Right lobe of liver (tissue), 4 donors: ENCODE measurements around the gene RGS16.

ENCODE experiments used
- POLR2A ChIP-seq: fragments of 450-650 bp; IDR thresholded peaks from one replicate; pipeline ENCODE4 v1.6.1; 2017; ENCODE audit warnings: antibody characterized with exemption, mild to moderate bottlenecking
- TF ChIP-seq, protein P1 (sequence below), 4 donors: fragments of 200-600 bp in 3 of 4; fragments of 450-650 bp in 1 of 4; IDR thresholded peaks; one replicate each; pipeline versions ENCODE4 v1.5.1 to v1.8.0; 2016 to 2022; ENCODE audit warnings: antibody characterized with exemption in 4 of 4, mild to moderate bottlenecking in 2 of 4
- donor health status: DM: no; HTN: no; CAD: no.
- donor health status: DM: no; HTN: no; CAD: no.
- donor health status: DM: no; HTN: yes; CAD: no.

DNA sequence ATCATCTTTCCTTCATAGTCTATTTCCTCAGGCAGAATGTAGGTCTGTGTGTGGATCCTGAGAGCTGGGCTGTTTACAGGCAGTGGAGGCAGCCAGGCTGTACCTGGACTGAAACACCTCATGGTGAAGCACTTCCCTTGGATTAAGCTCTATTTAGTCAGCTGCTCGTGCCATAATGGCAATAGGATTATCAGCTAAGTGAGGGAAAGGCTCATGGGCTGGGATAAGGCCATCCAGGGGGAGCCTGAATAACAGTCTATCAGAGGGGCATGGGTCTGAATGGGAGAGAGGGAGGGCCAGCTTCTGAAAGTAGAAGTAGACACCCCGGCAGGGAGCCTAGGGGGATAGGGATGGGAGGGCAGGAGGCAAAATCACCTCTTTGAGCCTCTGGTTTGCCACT lies 23.5 kb downstream of the RGS16 start:
- TF ChIP-seq, protein P1, sequence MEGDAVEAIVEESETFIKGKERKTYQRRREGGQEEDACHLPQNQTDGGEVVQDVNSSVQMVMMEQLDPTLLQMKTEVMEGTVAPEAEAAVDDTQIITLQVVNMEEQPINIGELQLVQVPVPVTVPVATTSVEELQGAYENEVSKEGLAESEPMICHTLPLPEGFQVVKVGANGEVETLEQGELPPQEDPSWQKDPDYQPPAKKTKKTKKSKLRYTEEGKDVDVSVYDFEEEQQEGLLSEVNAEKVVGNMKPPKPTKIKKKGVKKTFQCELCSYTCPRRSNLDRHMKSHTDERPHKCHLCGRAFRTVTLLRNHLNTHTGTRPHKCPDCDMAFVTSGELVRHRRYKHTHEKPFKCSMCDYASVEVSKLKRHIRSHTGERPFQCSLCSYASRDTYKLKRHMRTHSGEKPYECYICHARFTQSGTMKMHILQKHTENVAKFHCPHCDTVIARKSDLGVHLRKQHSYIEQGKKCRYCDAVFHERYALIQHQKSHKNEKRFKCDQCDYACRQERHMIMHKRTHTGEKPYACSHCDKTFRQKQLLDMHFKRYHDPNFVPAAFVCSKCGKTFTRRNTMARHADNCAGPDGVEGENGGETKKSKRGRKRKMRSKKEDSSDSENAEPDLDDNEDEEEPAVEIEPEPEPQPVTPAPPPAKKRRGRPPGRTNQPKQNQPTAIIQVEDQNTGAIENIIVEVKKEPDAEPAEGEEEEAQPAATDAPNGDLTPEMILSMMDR (IDR thresholded peaks at IDR 0.05): no peak
- TF ChIP-seq POLR2A: no peak
